Glutamatergic neuron (in vitro differentiated cells): ENCODE data around the gene KCNK15. TPM values are rescaled to one million over a fixed set of nuclear protein-coding genes. Genes with fewer than 3 reads are reported as not detected.

ENCODE experiments used
- DNase-seq: peaks from one replicate; pipeline ENCODE4 v3.0.0; 2022
- H3K27ac Mint-ChIP-seq: one replicate; pipeline ENCODE4 v1.8.0; 2020; ENCODE audit warnings: mild to moderate bottlenecking, mixed read lengths, inconsistent platforms; ENCODE audit not compliant: unreplicated experiment
- H3K27me3 Mint-ChIP-seq: one replicate; pipeline ENCODE4 v1.8.0; 2020; ENCODE audit warnings: mild to moderate bottlenecking, moderate library complexity, mixed read lengths, inconsistent platforms; ENCODE audit not compliant: unreplicated experiment
- H3K36me3 Mint-ChIP-seq: one replicate; pipeline ENCODE4 v1.8.0; 2020; ENCODE audit warnings: mild to moderate bottlenecking, mixed read lengths, inconsistent platforms; ENCODE audit not compliant: unreplicated experiment
- H3K4me1 Mint-ChIP-seq: one replicate; pipeline ENCODE4 v1.8.0; 2020; ENCODE audit warnings: mild to moderate bottlenecking, low read depth, mixed read lengths, inconsistent platforms; ENCODE audit not compliant: unreplicated experiment
- H3K4me3 Mint-ChIP-seq: one replicate; pipeline ENCODE4 v1.8.0; 2020; ENCODE audit warnings: mild to moderate bottlenecking, mixed read lengths, inconsistent platforms; ENCODE audit not compliant: unreplicated experiment
- H3K9me3 Mint-ChIP-seq: one replicate; pipeline ENCODE4 v1.8.0; 2020; ENCODE audit warnings: mild to moderate bottlenecking, moderate library complexity, mixed read lengths, inconsistent platforms; ENCODE audit not compliant: unreplicated experiment
- CTCF ChIP-seq: fragments of 200-600 bp; sonication (generic); IDR thresholded peaks from one replicate; pipeline ENCODE4 v1.5.0; 2021; ENCODE audit not compliant: partially characterized antibody, unreplicated experiment
- total RNA-seq: library from RNA; stranded (reverse); fragmentation: NEBNext Ultra II Directional; extraction: Animal tissue kit (Norgen Biotek cat#: 25700); gene quantifications from one replicate; pipeline ENCODE4 v1.2.1, GENCODE V29; 2021; ENCODE audit not compliant: unreplicated experiment

KCNK15 gene
- total RNA-seq, 1 donor from 2014 or later, result 0.22 TPM

DNA sequence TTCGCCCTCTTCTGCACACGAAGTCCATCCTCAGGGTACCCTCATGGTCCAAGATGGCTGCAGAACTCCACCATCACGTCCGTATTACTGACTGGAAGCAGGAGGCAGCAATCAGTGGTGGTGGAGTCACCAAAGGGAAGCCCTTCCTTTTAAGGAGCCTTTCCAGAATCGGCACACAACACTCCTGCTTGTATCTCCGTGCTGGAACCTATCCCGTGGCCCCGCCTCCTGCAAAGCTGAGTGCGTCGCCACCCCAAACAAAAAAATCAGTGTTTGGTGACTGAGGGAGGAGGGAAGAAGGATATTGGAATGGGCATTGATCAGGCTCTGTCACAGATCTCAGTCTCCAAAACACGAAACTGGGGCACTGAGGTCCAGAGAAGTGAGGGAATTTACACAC is 36.3 kb upstream of the KCNK15 start:
- H3K9me3 Mint-ChIP-seq, result peaks cover 3% of the 10 kb centered on the region
- no peak overlapping the region for H3K27ac Mint-ChIP-seq
- no peak for TF ChIP-seq CTCF
- peaks cover 6% of the 10 kb centered on the region for H3K27me3 Mint-ChIP-seq
- no peaks in the 10 kb centered on the region for H3K36me3 Mint-ChIP-seq
- H3K4me1 Mint-ChIP-seq, result peaks cover 26% of the 10 kb centered on the region
- DNase-seq, result no peak
- no peak overlapping the region for H3K4me3 Mint-ChIP-seq

DNA sequence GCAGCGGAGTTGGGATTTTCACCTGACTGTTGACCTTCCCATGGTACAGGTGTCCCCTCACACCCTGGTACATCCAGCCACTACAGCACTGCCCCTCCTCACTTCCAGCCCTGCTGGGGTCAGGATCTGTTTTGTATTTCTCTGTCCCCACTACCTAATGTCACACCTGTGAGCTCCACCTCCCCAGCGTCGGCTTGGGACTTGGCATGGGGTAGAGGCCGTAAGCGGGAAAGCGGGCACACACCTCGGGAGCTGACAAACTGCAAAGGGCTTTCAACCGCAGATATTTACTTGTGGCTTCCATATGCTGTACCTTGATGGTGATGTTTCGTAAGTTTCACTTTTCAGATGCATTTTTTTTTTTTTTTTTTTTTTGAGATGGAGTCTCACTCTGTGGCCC is 35.9 kb upstream of the KCNK15 start:
- H3K4me1 Mint-ChIP-seq, result peaks cover 27% of the 10 kb centered on the region
- peaks cover 7% of the 10 kb centered on the region for H3K27me3 Mint-ChIP-seq
- peaks cover 3% of the 10 kb centered on the region for H3K9me3 Mint-ChIP-seq
- DNase-seq, result no peak
- no peak for TF ChIP-seq CTCF
- no peak overlapping the region for H3K27ac Mint-ChIP-seq
- no peaks in the 10 kb centered on the region for H3K36me3 Mint-ChIP-seq
- no peak overlapping the region for H3K4me3 Mint-ChIP-seq

- H3K4me3 Mint-ChIP-seq, result no peak overlapping the region
- no peaks in the 10 kb centered on the region for H3K36me3 Mint-ChIP-seq
- H3K4me1 Mint-ChIP-seq, result peaks cover 19% of the 10 kb centered on the region
- TF ChIP-seq CTCF, result no peak
- DNase-seq, result no peak
- H3K9me3 Mint-ChIP-seq, result peaks cover 3% of the 10 kb centered on the region
- peaks cover 2% of the 10 kb centered on the region for H3K27me3 Mint-ChIP-seq
- H3K27ac Mint-ChIP-seq, result no peak overlapping the region
Measured at GRCh38 chr20:44711237-44711636, 34.4 kb upstream of the KCNK15 start.

DNA sequence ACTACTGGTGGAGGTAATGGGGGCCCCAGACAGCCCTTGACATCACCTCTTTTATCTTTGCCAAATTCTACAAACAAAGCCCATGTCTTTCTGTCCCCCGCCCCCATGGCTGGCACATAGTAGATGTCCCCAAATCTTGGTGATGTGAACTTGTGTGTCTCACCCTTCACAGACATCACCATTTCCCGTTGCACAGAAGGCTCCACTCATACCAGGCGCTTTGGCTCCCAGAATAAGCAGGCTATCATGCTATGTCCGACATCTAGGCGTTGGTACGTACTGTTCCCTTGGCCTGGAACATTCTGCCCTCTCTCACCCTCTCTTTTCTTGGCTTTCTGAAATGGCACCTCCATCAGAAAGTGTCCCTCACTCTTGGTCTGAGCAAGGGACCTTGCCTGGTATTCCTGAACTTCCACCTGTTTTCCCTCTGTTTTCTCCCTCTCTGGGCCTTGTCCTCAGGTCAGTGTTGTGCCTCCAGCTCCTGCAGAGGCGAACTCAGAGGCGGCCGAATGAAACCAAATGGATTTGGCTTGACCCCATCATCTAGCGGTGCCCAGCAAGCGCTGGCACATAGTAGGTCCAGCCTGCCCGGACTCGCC is 31.5 kb upstream of the KCNK15 start:
- peaks cover 3% of the 10 kb centered on the region for H3K27me3 Mint-ChIP-seq
- peak overlapping the region; percentile 3 for H3K27ac Mint-ChIP-seq

More for the DNA sequence above, 31.5 kb upstream of the KCNK15 start:
- Mint-ChIP-seq H3K4me1 (peaks cover 4% of the 10 kb centered on the region), H3K4me3 (no peak overlapping the region), H3K36me3 (no peaks in the 10 kb centered on the region), H3K9me3 (peaks cover 3% of the 10 kb centered on the region)
- DNase-seq, result no peak
- no peak for TF ChIP-seq CTCF
